Stimulated activated CD4-positive, alpha-beta T cell treated with anti-CD3 and anti-CD28 coated beads, Interleukin-1b, Interleukin-23, amount 100 ng/mL, for 24 hours (primary cell): Measurements from ENCODE around the gene ZNF564.
"Not testable (repeated sequence)": the region's sequence is repeated elsewhere in the genome, so short reads cannot be mapped to it uniquely, and the experiment has no call there.

Experiments used
- DNase-seq, 4 experiments: peaks; one replicate each; pipeline ENCODE4 v3.0.0-alpha.2; 2020; ENCODE audit warnings: low read depth in 4 of 4, low spot score in 1 of 4

ZNF564 gene

GRCh38 chr19:12497032-12497431 lies 54.2 kb downstream of the ZNF564 start:
- DNase-seq, result no peak

GRCh38 chr19:12496480-12496879 lies 54.8 kb downstream of the ZNF564 start:
- DNase-seq, result no peak

GRCh38 chr19:12495002-12495802 lies 56.1 kb downstream of the ZNF564 start:
- peak; percentile 74 to 91 (median 84) for DNase-seq

- DNase-seq, result no peak
Observed at GRCh38 chr19:12494260-12494860, 56.9 kb downstream of the ZNF564 start.

- not testable (repeated sequence) for DNase-seq
Observed at GRCh38 chr19:12486265-12486783, 65.0 kb downstream of the ZNF564 start.

- DNase-seq, result no peak
Observed at GRCh38 chr19:12485571-12485970, 65.7 kb downstream of the ZNF564 start.

- DNase-seq, result no peak
Observed at GRCh38 chr19:12485052-12485416, 66.2 kb downstream of the ZNF564 start.

GRCh38 chr19:12484371-12485051 lies 66.8 kb downstream of the ZNF564 start, which contains the start of gene ZNF709:
Gene ZNF709 (minus strand): TSS chr19:12484816. CDS start chr19:12484657, 159 bp downstream.
- DNase-seq, result peak; percentile 72 to 88 (median 84)

- no peak for DNase-seq
Observed at GRCh38 chr19:12484011-12484370, 67.3 kb downstream of the ZNF564 start.

- no peak for DNase-seq
Observed at GRCh38 chr19:12482509-12482886, 68.8 kb downstream of the ZNF564 start.

GRCh38 chr19:12481781-12482508 lies 69.3 kb downstream of the ZNF564 start:
- no peak for DNase-seq

GRCh38 chr19:12478234-12478941 lies 72.9 kb downstream of the ZNF564 start:
- DNase-seq, result no peak
